Measurements from ENCODE around the gene RFX3. TPM values are rescaled to one million over a fixed set of nuclear protein-coding genes. Genes with fewer than 3 reads are reported as not detected.
A peak's percentile ranks its signal among the peaks of the same experiment; 100 is the strongest.

Gene RFX3
- total RNA-seq, 1 donor from 2014 or later = 39.1 TPM

DNA sequence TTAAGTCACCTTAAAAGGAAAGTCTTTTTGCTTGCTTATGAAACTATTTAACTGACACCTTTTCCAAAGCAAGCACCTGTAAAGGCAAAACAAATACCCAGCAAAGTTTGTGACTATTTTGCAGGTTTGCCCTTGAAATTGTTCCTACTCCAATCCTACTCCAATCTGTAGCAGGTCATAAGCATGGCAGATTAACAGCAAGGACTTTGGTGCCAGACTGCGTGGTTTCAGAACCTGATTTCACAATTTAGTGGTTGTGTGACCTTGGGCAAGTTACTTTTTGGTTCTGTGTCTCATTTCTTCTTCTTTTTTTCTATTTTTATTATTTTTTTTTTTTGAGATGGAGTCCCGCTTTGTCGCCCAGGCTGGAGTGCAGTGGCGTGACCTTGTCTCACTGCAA is 282.1 kb downstream of the RFX3 start:
- no peak for TF ChIP-seq CTCF (IDR thresholded peaks at IDR 0.05)
- H3K27ac Mint-ChIP-seq = no peak overlapping the region
- ChIA-PET CTCF (interaction anchor here (7.8 kb wide), 1 partner anchor 199 kb away, joined by 136 read pairs; no protein-coding TSS in a partner anchor), POLR2A (no interaction called here)
- ATAC-seq (ENCODE audit: low read depth) = no peak
- no peaks in the 10 kb centered on the region for H3K9me3 Mint-ChIP-seq
- H3K4me1 Mint-ChIP-seq = peaks cover 4% of the 10 kb centered on the region
- H3K4me3 Mint-ChIP-seq = no peak overlapping the region
- no peak for DNase-seq
- intact Hi-C loops (cut with micrococcal nuclease) = loop anchor here (10.0 kb wide), 2 partner anchors 61 to 411 kb away; no protein-coding TSS in a partner anchor
- peaks cover 39% of the 10 kb centered on the region for H3K36me3 Mint-ChIP-seq (ENCODE audit: low read depth)
- H3K27me3 Mint-ChIP-seq = no peaks in the 10 kb centered on the region

- peaks cover 33% of the 10 kb centered on the region for H3K36me3 Mint-ChIP-seq (ENCODE audit: low read depth)
Measured at GRCh38 chr9:3241290-3241689, 284.5 kb downstream of the RFX3 start.

DNA sequence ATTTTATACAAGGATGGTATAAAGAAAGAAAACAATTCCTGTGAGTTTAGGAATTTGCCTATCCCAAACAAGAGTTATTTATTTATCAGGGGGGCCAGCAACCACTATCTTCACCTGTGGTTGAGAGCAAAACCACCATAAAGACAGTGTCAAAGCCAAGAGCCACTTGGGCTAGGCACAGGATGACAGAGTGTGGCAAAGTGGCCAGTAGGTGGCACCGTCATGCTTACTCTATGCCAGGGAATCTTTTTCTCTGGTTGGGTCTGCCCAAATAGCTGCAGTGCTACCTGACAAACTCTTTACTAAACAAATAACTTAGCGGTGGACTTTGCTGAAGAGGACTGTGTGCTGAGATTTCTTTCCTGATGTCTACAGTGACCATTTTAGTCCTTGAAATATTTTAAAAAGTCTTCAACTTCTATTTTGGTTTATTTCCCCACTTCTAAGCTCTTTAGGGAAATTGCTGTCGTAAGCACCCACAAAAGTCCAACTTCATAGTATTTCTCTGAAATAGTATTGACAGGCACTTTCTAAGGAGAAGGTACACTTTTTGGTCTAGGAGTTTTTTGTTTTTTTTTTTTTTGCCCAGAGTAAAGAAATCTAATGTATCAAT is 285.0 kb downstream of the RFX3 start:
- H3K36me3 Mint-ChIP-seq (ENCODE audit: low read depth) = peaks cover 31% of the 10 kb centered on the region
- H3K27me3 Mint-ChIP-seq = no peaks in the 10 kb centered on the region
- ChIA-PET CTCF (interaction anchor here (0.6 to 7.8 kb wide), 20 partner anchors 8 to 1097 kb away, joined by 3 to 136 read pairs (median 4); no protein-coding TSS in a partner anchor), POLR2A (interaction anchor here (1.0 to 1.5 kb wide), 2 partner anchors 200 to 286 kb away, joined by 7 to 8 read pairs; no protein-coding TSS in a partner anchor)
- no peak overlapping the region for H3K27ac Mint-ChIP-seq
- intact Hi-C loops (cut with micrococcal nuclease) = loop anchor here (1.0 to 10.0 kb wide), 7 partner anchors 64 to 1126 kb away; no protein-coding TSS in a partner anchor
- DNase-seq (peak; percentile 35), ATAC-seq (ENCODE audit: low read depth) (peak; percentile 90)
- peak; percentile 65 for TF ChIP-seq CTCF (IDR thresholded peaks at IDR 0.05)
- peaks cover 4% of the 10 kb centered on the region for H3K4me1 Mint-ChIP-seq
- H3K4me3 Mint-ChIP-seq = no peak overlapping the region
- no peaks in the 10 kb centered on the region for H3K9me3 Mint-ChIP-seq

More at GRCh38 chr9:3241290-3241689, 284.5 kb downstream of the RFX3 start:
- H3K27me3 Mint-ChIP-seq = no peaks in the 10 kb centered on the region
- H3K27ac Mint-ChIP-seq = no peak overlapping the region
- H3K4me1 Mint-ChIP-seq = peaks cover 4% of the 10 kb centered on the region
- H3K9me3 Mint-ChIP-seq = no peaks in the 10 kb centered on the region
- no peak overlapping the region for H3K4me3 Mint-ChIP-seq
- no peak for DNase-seq
- TF ChIP-seq CTCF (IDR thresholded peaks at IDR 0.05) = no peak
- ATAC-seq (ENCODE audit: low read depth) = no peak
- ChIA-PET POLR2A (interaction anchor here (1.0 to 1.5 kb wide), 2 partner anchors 200 to 285 kb away, joined by 7 to 8 read pairs; no protein-coding TSS in a partner anchor), CTCF (interaction anchor here (0.6 to 7.8 kb wide), 20 partner anchors 8 to 1097 kb away, joined by 3 to 136 read pairs (median 4); no protein-coding TSS in a partner anchor)
- intact Hi-C loops (cut with micrococcal nuclease) = loop anchor here (2.0 to 10.0 kb wide), 3 partner anchors 64 to 1098 kb away; no protein-coding TSS in a partner anchor

DNA sequence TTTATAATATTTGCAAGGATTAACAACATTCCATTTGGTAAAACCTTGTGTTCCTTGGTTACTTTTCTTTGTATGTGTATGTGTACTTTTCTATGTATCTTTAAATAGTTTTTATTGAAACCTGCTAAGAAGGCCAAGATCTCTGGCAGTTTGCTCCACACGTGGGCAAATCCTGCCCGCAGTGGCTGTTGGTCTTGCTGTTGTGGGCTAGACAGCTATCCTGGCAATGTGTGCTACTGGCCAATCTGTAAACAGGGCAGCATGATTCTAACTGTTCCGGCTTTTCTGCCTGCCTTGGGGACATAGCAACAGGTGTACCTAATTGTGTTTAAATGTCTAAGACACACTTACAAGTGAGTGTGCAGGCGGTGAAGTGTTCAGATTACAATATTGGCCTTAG is 286.6 kb downstream of the RFX3 start:
- H3K27ac Mint-ChIP-seq = no peak overlapping the region
- no peaks in the 10 kb centered on the region for H3K4me1 Mint-ChIP-seq
- H3K9me3 Mint-ChIP-seq = no peaks in the 10 kb centered on the region
- POLR2A ChIA-PET = no interaction called here
- H3K36me3 Mint-ChIP-seq (ENCODE audit: low read depth) = peaks cover 28% of the 10 kb centered on the region
- no peaks in the 10 kb centered on the region for H3K27me3 Mint-ChIP-seq
- DNase-seq (no peak), ATAC-seq (ENCODE audit: low read depth) (no peak)
- no peak for TF ChIP-seq CTCF (IDR thresholded peaks at IDR 0.05)
- CTCF ChIA-PET = interaction anchor here (7.8 kb wide), 1 partner anchor 203 kb away, joined by 136 read pairs; no protein-coding TSS in a partner anchor
- intact Hi-C loops (cut with micrococcal nuclease) = no loop called here
- H3K4me3 Mint-ChIP-seq = no peak overlapping the region

GRCh38 chr9:3238236-3238635 is 287.6 kb downstream of the RFX3 start:
- H3K4me1 Mint-ChIP-seq = peaks cover 5% of the 10 kb centered on the region
- ChIA-PET CTCF (interaction anchor here (7.8 kb wide), 1 partner anchor 204 kb away, joined by 136 read pairs; no protein-coding TSS in a partner anchor), POLR2A (no interaction called here)

More at GRCh38 chr9:3238236-3238635, 287.6 kb downstream of the RFX3 start:
- no peak for ATAC-seq (ENCODE audit: low read depth)
- Mint-ChIP-seq H3K9me3 (no peaks in the 10 kb centered on the region), H3K4me3 (no peak overlapping the region), H3K27me3 (no peaks in the 10 kb centered on the region), H3K36me3 (ENCODE audit: low read depth) (peaks cover 28% of the 10 kb centered on the region), H3K27ac (no peak overlapping the region)
- intact Hi-C loops (cut with micrococcal nuclease) = no loop called here
- TF ChIP-seq CTCF (IDR thresholded peaks at IDR 0.05) = no peak
- no peak for DNase-seq

All from activated B cell treated with CpG ODN at 0.5 μM for 24 hours (primary cell).